BE2C (cell line): ENCODE measurements around the gene PIP4K2B.
A peak's percentile ranks its signal among the peaks of the same experiment; 100 is the strongest.

Experiments
- DNase-seq: peaks from one replicate; pipeline ENCODE4 v3.0.0-alpha.2; 2020
- H3K27me3 ChIP-seq: fragments of 250-450 bp; sonication (Bioruptor Pico); 2 replicates; pipeline ENCODE4 v1.5.1; 2020; ENCODE audit warnings: mild to moderate bottlenecking
- H3K36me3 ChIP-seq: fragments of 250-450 bp; sonication (Bioruptor Pico); 2 replicates; pipeline ENCODE4 v1.5.1; 2020; ENCODE audit warnings: mild to moderate bottlenecking
- H3K4me1 ChIP-seq: fragments of 250-450 bp; sonication (Bioruptor Pico); 2 replicates; pipeline ENCODE4 v1.5.1; 2020
- H3K4me3 ChIP-seq: 2 replicates; pipeline ENCODE4 v1.5.1; 2011; ENCODE audit warnings: low read depth, low read length
- H3K9me3 ChIP-seq: fragments of 250-450 bp; sonication (Bioruptor Pico); 2 replicates; pipeline ENCODE4 v1.5.1; 2020
- CTCF ChIP-seq: IDR thresholded peaks from 2 replicates; pipeline ENCODE4 v1.5.1; 2012; ENCODE audit warnings: mild to moderate bottlenecking, low read depth, low read length

Gene PIP4K2B

GRCh38 chr17:38748149-38748891 is 51.0 kb downstream of the PIP4K2B start, which contains the start of gene PCGF2:
Gene PCGF2, minus strand, starts transcription at chr17:38748336. Its CDS starts 7,934 bp downstream, at chr17:38740402.
- no peak for TF ChIP-seq CTCF
- H3K4me1 ChIP-seq = peaks cover 27% of the 10 kb centered on the region
- H3K36me3 ChIP-seq = no peaks in the 10 kb centered on the region; the same call in 1 of the 2 replicates
- DNase-seq = peak; percentile 98
- H3K4me3 ChIP-seq = peak within 1 kb of the TSS; percentile 96
- no peaks in the 10 kb centered on the region for H3K9me3 ChIP-seq
- no peaks in the 10 kb centered on the region for H3K27me3 ChIP-seq

GRCh38 chr17:38747463-38748148 is 51.8 kb downstream of the PIP4K2B start:
- no peaks in the 10 kb centered on the region for H3K9me3 ChIP-seq
- no peak for TF ChIP-seq CTCF
- H3K36me3 ChIP-seq = no peaks in the 10 kb centered on the region; the same call in 1 of the 2 replicates
- H3K27me3 ChIP-seq = no peaks in the 10 kb centered on the region
- H3K4me1 ChIP-seq = peaks cover 32% of the 10 kb centered on the region
- H3K4me3 ChIP-seq = peak overlapping the region; percentile 96
- DNase-seq = peak; percentile 65

DNA sequence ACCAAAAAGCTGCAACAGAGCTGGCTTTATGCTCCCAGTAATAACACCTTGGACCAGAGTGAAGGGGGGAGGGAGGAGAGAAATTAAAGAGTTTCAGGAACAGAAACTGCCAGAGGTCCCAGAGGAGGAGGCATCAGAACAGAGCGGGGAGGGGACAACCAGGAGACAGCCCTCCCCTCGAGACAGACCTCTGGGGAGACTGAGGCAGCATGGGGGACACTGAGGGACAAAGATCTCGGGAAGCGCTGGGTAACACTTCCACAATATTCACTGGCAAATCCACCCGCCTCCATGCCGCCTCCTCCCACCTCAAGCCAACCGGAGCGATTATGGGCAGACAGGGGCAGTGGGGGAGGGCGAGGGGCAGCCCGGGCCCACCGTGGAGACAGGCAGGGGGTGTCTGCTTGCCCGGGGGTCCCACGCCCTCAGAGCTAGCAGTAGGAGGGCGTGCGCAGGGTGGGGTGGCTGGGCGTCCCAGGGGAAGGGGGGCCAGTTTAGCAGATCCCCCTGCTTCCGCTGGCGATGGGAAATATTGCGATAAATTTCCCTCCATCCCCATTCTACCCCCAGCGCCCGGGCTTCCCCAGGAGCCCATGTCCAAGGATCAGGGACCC is 52.4 kb downstream of the PIP4K2B start:
- H3K4me3 ChIP-seq = peak overlapping the region; percentile 96
- TF ChIP-seq CTCF = no peak
- no peak for DNase-seq
- no peaks in the 10 kb centered on the region for H3K27me3 ChIP-seq
- H3K4me1 ChIP-seq = peaks cover 38% of the 10 kb centered on the region
- H3K36me3 ChIP-seq = no peaks in the 10 kb centered on the region; the same call in 1 of the 2 replicates
- no peaks in the 10 kb centered on the region for H3K9me3 ChIP-seq

DNA sequence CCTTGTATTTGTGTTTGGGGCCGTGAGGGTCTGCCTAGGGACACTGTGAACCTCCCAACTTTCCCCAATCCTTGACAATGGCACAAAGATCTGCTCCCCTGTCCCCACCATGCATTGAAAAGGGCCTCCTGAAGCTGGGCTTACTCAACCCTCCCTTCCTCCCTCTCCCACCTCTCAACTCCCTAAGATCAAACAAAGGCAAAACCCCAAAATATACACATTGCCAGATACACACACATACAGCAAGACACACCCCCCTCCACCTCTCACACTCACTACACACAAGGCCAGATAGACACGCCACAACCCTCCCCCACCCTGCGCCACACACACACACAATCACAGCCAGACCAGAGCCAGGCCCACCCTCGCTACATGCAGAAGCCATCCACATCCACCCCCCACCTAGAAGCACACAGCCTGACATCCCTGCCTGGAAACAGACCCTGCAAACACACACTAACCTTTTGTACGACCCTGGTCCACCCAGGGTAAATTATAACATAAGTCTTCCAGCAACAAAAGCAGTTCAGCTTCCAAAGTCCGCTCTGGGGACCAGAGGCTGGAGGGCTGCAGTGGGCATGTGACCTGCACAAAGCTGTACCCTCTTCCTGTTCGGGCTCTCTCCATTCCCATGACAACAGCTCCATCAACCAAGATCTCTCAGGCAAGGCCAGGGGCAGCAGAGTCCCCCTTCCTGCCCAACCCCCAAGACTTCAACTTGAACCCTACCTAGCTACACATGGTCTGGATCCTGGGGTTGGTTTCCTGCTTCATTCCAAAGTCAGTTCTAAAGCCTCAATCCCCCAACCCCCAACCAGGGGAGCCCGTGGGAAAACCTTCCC is 53.1 kb downstream of the PIP4K2B start:
- H3K4me3 ChIP-seq = peak overlapping the region; percentile 96
- no peak for TF ChIP-seq CTCF
- peaks cover 42% of the 10 kb centered on the region for H3K4me1 ChIP-seq
- H3K27me3 ChIP-seq = no peaks in the 10 kb centered on the region
- no peaks in the 10 kb centered on the region; the same call in none of the 2 replicates for H3K36me3 ChIP-seq
- H3K9me3 ChIP-seq = no peaks in the 10 kb centered on the region
- DNase-seq = no peak

- Histone ChIP-seq H3K36me3 (peaks cover 6% of the 10 kb centered on the region), H3K4me1 (peaks cover 40% of the 10 kb centered on the region), H3K9me3 (no peaks in the 10 kb centered on the region), H3K4me3 (peak overlapping the region; percentile 96), H3K27me3 (no peaks in the 10 kb centered on the region)
- peak; percentile 79 for DNase-seq
- no peak for TF ChIP-seq CTCF
Measured at GRCh38 chr17:38745545-38745944, 53.8 kb downstream of the PIP4K2B start.
